LNCAP (cell line): ENCODE results near the gene RDH11.

Experiments
- CTCF ChIP-seq: fragments of 450-650 bp; IDR thresholded peaks from 2 replicates; pipeline ENCODE4 v1.5.1; 2017; ENCODE audit warnings: mild to moderate bottlenecking

RDH11 gene

GRCh38 chr14:67697006-67697405 is 1.4 kb upstream of the RDH11 start:
- TF ChIP-seq CTCF: no peak

GRCh38 chr14:67694791-67695393 is 672 bp downstream of the RDH11 start:
- no peak for TF ChIP-seq CTCF

- TF ChIP-seq CTCF: no peak
These were observed 5.6 kb downstream of the RDH11 start for GRCh38 chr14:67690011-67690410.

GRCh38 chr14:67683842-67684241 is 11.7 kb downstream of the RDH11 start:
- no peak for TF ChIP-seq CTCF

- no peak for TF ChIP-seq CTCF
These were observed 14.6 kb downstream of the RDH11 start for GRCh38 chr14:67680941-67681340.

GRCh38 chr14:67680121-67680602 is 15.4 kb downstream of the RDH11 start:
- no peak for TF ChIP-seq CTCF

GRCh38 chr14:67679006-67679405 is 16.6 kb downstream of the RDH11 start:
- no peak for TF ChIP-seq CTCF

GRCh38 chr14:67675219-67675582 is 20.4 kb downstream of the RDH11 start:
- no peak for TF ChIP-seq CTCF
